ENCODE data around the gene LDLR. TPM values are rescaled to one million over a fixed set of nuclear protein-coding genes. Genes with fewer than 3 reads are reported as not detected.
A peak's percentile ranks its signal among the peaks of the same experiment; 100 is the strongest.

LDLR gene
- total RNA-seq, 4 donors from 2014 or later, result 22.6 to 45.6 (median 35.7) TPM

DNA sequence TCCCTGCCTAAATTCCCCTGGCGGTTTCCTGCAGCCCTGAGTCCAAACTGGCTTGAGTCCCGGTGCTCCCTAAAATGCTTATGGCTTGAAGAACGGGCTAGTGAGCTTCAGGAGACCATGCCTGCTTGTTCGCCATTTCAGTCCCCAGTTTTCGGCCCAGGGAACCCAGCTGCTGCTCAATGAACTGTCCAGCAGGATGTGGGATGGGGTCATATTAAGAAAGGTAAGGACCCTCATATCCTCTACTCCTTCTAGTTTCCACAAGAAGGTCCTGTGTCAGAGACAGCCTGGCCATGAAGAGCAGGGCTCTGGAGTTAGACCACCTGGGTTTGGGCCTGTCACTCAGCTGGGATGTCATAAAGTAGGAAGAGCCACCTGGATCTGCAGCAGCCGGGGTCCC lies 83.3 kb downstream of the LDLR start:
- Histone ChIP-seq H3K27ac (no peak overlapping the region), H3K36me3 (peaks cover 0 to 99% (median 28%) of the 10 kb centered on the region in 3 donors), H3K9me3 (no peaks in the 10 kb centered on the region), H3K4me1 (no peaks in the 10 kb centered on the region), H3K27me3 (no peaks in the 10 kb centered on the region), H3K4me3 (no peak overlapping the region)
- no peak for DNase-seq (ENCODE audit: low spot score in 2 of 2)
- TF ChIP-seq, protein P1, sequence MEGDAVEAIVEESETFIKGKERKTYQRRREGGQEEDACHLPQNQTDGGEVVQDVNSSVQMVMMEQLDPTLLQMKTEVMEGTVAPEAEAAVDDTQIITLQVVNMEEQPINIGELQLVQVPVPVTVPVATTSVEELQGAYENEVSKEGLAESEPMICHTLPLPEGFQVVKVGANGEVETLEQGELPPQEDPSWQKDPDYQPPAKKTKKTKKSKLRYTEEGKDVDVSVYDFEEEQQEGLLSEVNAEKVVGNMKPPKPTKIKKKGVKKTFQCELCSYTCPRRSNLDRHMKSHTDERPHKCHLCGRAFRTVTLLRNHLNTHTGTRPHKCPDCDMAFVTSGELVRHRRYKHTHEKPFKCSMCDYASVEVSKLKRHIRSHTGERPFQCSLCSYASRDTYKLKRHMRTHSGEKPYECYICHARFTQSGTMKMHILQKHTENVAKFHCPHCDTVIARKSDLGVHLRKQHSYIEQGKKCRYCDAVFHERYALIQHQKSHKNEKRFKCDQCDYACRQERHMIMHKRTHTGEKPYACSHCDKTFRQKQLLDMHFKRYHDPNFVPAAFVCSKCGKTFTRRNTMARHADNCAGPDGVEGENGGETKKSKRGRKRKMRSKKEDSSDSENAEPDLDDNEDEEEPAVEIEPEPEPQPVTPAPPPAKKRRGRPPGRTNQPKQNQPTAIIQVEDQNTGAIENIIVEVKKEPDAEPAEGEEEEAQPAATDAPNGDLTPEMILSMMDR (IDR thresholded peaks at IDR 0.05), result no peak
- no peak for TF ChIP-seq POLR2A (IDR thresholded peaks at IDR 0.05)
- 80 to 93% methylated on average over 6 of the region's 6 CpGs for WGBS, 2 donors

DNA sequence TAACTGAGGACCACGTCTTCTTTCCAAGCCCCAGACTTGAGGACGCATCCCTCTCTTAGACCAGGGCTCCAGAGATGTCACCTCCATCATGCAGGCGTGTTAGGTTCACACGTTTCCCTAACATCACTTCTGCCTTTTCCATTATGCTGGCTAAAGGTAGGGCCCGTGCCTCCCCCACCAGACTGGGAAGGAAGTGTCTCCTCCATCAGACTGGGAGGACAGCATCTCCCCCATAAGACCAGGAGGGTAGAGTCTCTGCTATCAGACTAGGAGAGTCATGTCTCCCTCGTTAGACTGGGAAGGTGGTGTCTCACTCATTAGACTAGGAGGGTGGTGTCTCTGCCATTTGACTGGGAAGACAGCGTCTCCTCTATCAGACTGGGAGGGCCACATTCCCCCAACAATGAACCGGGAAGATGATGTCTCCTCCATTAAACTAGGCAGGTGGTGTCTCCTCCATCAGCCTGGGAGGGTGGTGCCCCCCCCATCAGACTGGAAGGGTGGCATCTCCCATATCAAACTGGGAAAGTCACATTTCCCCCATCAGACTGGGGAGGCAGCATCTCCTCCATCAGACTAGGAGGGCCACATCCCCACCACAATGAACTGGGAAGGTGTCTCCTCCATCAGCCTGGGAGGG lies 84.4 kb downstream of the LDLR start:
- peaks cover 0 to 100% (median 22%) of the 10 kb centered on the region in 3 donors for H3K36me3 ChIP-seq
- WGBS, 2 donors, result 70 to 91% methylated on average over 8 of the region's 8 CpGs
- H3K4me3 ChIP-seq, result no peak overlapping the region
- DNase-seq (ENCODE audit: low spot score in 2 of 2), result no peak
- peaks cover 0 to 4% (median 0%) of the 10 kb centered on the region in 4 donors for H3K4me1 ChIP-seq
- TF ChIP-seq, protein P1 (IDR thresholded peaks at IDR 0.05), result no peak
- TF ChIP-seq POLR2A (IDR thresholded peaks at IDR 0.05) (no peak), EP300 (IDR thresholded peaks at IDR 0.05) (no peak)
- peak overlapping the region in 1 of 4 donors; percentile 17 for H3K27ac ChIP-seq
- no peaks in the 10 kb centered on the region for H3K27me3 ChIP-seq
- no peaks in the 10 kb centered on the region for H3K9me3 ChIP-seq

DNA sequence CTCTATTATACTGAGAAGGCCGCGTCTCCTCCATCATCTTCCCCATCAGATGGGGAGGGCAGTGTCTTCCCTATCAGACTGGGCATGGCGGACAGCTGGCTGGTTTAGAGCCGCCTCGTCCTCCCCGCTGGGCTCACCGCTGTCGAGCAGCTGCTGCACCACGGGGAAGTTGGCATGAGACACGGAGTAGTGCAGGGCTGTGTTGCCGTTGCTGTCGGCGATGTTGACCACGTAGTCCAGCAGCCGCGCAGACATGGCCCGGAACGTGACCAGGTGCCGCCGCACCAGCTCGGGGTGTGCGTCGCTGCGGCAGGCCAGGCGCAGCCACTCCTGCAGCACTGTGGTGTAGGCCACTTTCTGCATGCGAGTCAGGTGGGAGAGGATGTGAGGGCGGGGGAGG lies 85.1 kb downstream of the LDLR start:
- TF ChIP-seq, protein P1 (IDR thresholded peaks at IDR 0.05), result no peak
- TF ChIP-seq EP300 (IDR thresholded peaks at IDR 0.05) (no peak), POLR2A (IDR thresholded peaks at IDR 0.05) (no peak)
- H3K27ac ChIP-seq, result no peak overlapping the region
- H3K27me3 ChIP-seq, result no peaks in the 10 kb centered on the region
- DNase-seq (ENCODE audit: low spot score in 2 of 2), result no peak
- WGBS, 2 donors, result 95 to 96% methylated on average over 15 to 25 of the region's 27 CpGs
- peaks cover 0 to 11% (median 3%) of the 10 kb centered on the region in 4 donors for H3K4me1 ChIP-seq
- H3K36me3 ChIP-seq, result peaks cover 0 to 98% (median 22%) of the 10 kb centered on the region in 3 donors
- no peak overlapping the region for H3K4me3 ChIP-seq
- H3K9me3 ChIP-seq, result no peaks in the 10 kb centered on the region

DNA sequence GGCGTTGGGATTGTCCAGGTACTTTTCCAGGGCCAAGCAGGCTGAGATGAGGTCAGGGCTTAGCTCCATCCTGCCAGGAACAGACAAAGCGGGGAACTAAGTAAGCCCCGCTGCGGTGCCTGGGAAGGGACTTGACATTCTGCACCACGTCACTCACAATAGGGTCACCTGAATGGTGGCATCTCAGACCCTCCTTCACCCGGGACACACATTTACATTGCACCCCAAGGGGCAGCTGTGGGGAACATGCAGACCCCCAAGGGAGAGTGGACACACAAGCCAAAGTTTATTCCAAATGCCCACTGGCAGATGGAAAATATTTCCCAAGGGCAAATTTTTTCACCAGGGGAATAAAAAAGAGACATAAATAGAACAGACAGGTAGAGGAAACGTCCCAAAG lies 86.7 kb downstream of the LDLR start:
- TF ChIP-seq POLR2A (IDR thresholded peaks at IDR 0.05) (no peak), EP300 (IDR thresholded peaks at IDR 0.05) (no peak)
- TF ChIP-seq, protein P1 (IDR thresholded peaks at IDR 0.05), result no peak
- Histone ChIP-seq H3K4me1 (peaks cover 0 to 27% (median 14%) of the 10 kb centered on the region in 4 donors), H3K4me3 (no peak overlapping the region), H3K27me3 (no peaks in the 10 kb centered on the region), H3K27ac (no peak overlapping the region), H3K9me3 (no peaks in the 10 kb centered on the region), H3K36me3 (peaks cover 0 to 86% (median 10%) of the 10 kb centered on the region in 3 donors)
- no peak for DNase-seq (ENCODE audit: low spot score in 2 of 2)
- 87 to 88% methylated on average over 7 of the region's 7 CpGs for WGBS, 2 donors

DNA sequence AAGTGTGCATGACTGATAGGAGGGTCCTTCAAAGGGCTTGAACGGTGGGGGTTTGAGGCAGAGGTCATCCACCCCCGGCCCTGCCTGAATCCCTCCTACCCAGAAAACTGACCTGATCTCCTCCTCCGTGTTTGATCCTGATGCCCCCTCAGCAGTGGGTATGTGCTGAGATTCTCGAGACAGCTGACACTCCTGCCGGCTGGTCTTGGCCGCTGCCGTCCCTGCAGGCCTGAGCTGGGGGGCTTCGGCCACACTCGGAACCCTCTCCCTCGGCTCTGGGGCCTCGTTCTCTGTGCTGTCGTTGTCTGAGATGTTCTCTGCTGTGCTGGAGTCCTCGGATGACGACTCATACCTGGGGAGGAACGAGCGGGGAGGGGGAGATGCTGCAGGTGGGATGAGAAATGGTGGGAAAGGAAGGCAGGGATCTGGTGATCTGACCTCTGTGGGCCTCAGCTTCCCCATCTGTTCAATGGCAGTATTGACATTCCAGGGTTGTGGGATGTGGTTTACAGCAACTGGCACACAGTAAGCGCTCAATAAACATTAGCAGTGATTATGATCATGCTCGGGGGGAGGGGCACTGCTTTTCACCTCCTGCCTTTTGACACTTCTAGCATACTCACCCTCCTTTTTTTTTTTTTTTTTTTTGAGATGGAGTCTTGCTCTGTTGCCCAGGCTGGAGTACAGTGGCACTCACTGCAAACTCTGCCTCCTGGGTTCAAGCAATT lies 87.4 kb downstream of the LDLR start:
- H3K9me3 ChIP-seq, result no peaks in the 10 kb centered on the region
- H3K36me3 ChIP-seq, result peaks cover 0 to 82% (median 7%) of the 10 kb centered on the region in 3 donors
- 88 to 94% methylated on average over 14 to 18 of the region's 18 CpGs for WGBS, 2 donors
- H3K4me3 ChIP-seq, result no peak overlapping the region
- no peak overlapping the region for H3K27ac ChIP-seq
- H3K27me3 ChIP-seq, result no peaks in the 10 kb centered on the region
- H3K4me1 ChIP-seq, result peaks cover 0 to 34% (median 16%) of the 10 kb centered on the region in 4 donors
- DNase-seq (ENCODE audit: low spot score in 2 of 2), result no peak
- TF ChIP-seq, protein P1 (IDR thresholded peaks at IDR 0.05), result no peak
- no peak for TF ChIP-seq EP300 (IDR thresholded peaks at IDR 0.05)

Data from tibial nerve (tissue), 4 donors.